Measurements from ENCODE around the gene TRERF1. TPM values are rescaled to one million over a fixed set of nuclear protein-coding genes. Genes with fewer than 3 reads are reported as not detected.

TRERF1 gene
- polyA plus RNA-seq, 1 experiment = 3.5 TPM

Other genes with a start within 250 kb of the TRERF1 start
- 26.4 and 43.3 TPM in 2 replicates for gene MRPS10, start 234.1 kb downstream of the TRERF1 start, polyA plus RNA-seq (2011; rRNA removed)
- gene UBR2, start 112.1 kb upstream of the TRERF1 start, polyA plus RNA-seq (2011; rRNA removed) = 9.8 and 18.2 TPM in 2 replicates